ENCODE data around the gene HNMT.
"Not testable (repeated sequence)": the region's sequence is repeated elsewhere in the genome, so short reads cannot be mapped to it uniquely, and the experiment has no call there.

Gene HNMT

GRCh38 chr2:137993715-137994476 is 29.6 kb downstream of the HNMT start:
- not testable (repeated sequence) for ATAC-seq (replicated peaks); H3K36me3 Mint-ChIP-seq (ENCODE audit: insufficient read depth); DNase-seq; H3K4me1 Mint-ChIP-seq (ENCODE audit: low read depth in 2 of 2); H3K4me3 Mint-ChIP-seq; H3K27me3 Mint-ChIP-seq; H3K27ac Mint-ChIP-seq
- H3K9me3 Mint-ChIP-seq: peaks cover 7 to 14% of the 10 kb centered on the region in 2 donors

GRCh38 chr2:137995368-137995767 is 31.1 kb downstream of the HNMT start:
- H3K4me1 Mint-ChIP-seq (ENCODE audit: low read depth in 2 of 2); DNase-seq; ATAC-seq (replicated peaks); H3K36me3 Mint-ChIP-seq (ENCODE audit: insufficient read depth); H3K4me3 Mint-ChIP-seq; H3K27ac Mint-ChIP-seq; H3K27me3 Mint-ChIP-seq: not testable (repeated sequence)
- H3K9me3 Mint-ChIP-seq: peaks cover 9 to 14% of the 10 kb centered on the region in 2 donors

GRCh38 chr2:137996158-137996557 is 31.9 kb downstream of the HNMT start:
- not testable (repeated sequence) for H3K4me1 Mint-ChIP-seq (ENCODE audit: low read depth in 2 of 2); ATAC-seq (replicated peaks); DNase-seq; H3K27me3 Mint-ChIP-seq; H3K36me3 Mint-ChIP-seq (ENCODE audit: insufficient read depth); H3K27ac Mint-ChIP-seq; H3K4me3 Mint-ChIP-seq
- H3K9me3 Mint-ChIP-seq: peaks cover 9 to 14% of the 10 kb centered on the region in 2 donors

- H3K4me3 Mint-ChIP-seq: no peak overlapping the region
- peaks cover 9 to 13% of the 10 kb centered on the region in 2 donors for H3K9me3 Mint-ChIP-seq
- no peak for ATAC-seq (replicated peaks)
Observed at GRCh38 chr2:137997733-137998132, 33.5 kb downstream of the HNMT start.

GRCh38 chr2:137998503-137998902 is 34.2 kb downstream of the HNMT start:
- H3K4me1 Mint-ChIP-seq (ENCODE audit: low read depth in 2 of 2): no peaks in the 10 kb centered on the region
- no peak overlapping the region for H3K27ac Mint-ChIP-seq

More at GRCh38 chr2:137997733-137998132, 33.5 kb downstream of the HNMT start:
- no peaks in the 10 kb centered on the region for H3K36me3 Mint-ChIP-seq (ENCODE audit: insufficient read depth)
- DNase-seq: no peak
- H3K27ac Mint-ChIP-seq: no peak overlapping the region
- no peaks in the 10 kb centered on the region for H3K4me1 Mint-ChIP-seq (ENCODE audit: low read depth in 2 of 2)
- no peaks in the 10 kb centered on the region for H3K27me3 Mint-ChIP-seq

GRCh38 chr2:137999273-137999672 is 35.0 kb downstream of the HNMT start:
- Mint-ChIP-seq H3K27ac (no peak overlapping the region), H3K27me3 (no peaks in the 10 kb centered on the region), H3K4me1 (ENCODE audit: low read depth in 2 of 2) (no peaks in the 10 kb centered on the region), H3K36me3 (ENCODE audit: insufficient read depth) (no peaks in the 10 kb centered on the region), H3K9me3 (peaks cover 1 to 9% of the 10 kb centered on the region in 2 donors), H3K4me3 (no peak overlapping the region)
- DNase-seq (no peak), ATAC-seq (replicated peaks) (no peak)

More at GRCh38 chr2:137998503-137998902, 34.2 kb downstream of the HNMT start:
- peaks cover 6 to 7% of the 10 kb centered on the region in 2 donors for H3K9me3 Mint-ChIP-seq
- H3K4me3 Mint-ChIP-seq: no peak overlapping the region
- H3K27me3 Mint-ChIP-seq: no peaks in the 10 kb centered on the region
- ATAC-seq (replicated peaks) (no peak), DNase-seq (no peak)
- H3K36me3 Mint-ChIP-seq (ENCODE audit: insufficient read depth): no peaks in the 10 kb centered on the region

GRCh38 chr2:138000009-138000408 is 35.7 kb downstream of the HNMT start:
- Mint-ChIP-seq H3K36me3 (ENCODE audit: insufficient read depth) (no peaks in the 10 kb centered on the region), H3K4me1 (ENCODE audit: low read depth in 2 of 2) (no peaks in the 10 kb centered on the region), H3K9me3 (peaks cover 0 to 9% of the 10 kb centered on the region in 2 donors), H3K27me3 (no peaks in the 10 kb centered on the region), H3K4me3 (no peak overlapping the region), H3K27ac (no peak overlapping the region)
- ATAC-seq (replicated peaks) (no peak), DNase-seq (no peak)

- Mint-ChIP-seq H3K4me1 (ENCODE audit: low read depth in 2 of 2) (no peaks in the 10 kb centered on the region), H3K4me3 (no peak overlapping the region), H3K27me3 (no peaks in the 10 kb centered on the region), H3K27ac (no peak overlapping the region), H3K36me3 (ENCODE audit: insufficient read depth) (no peaks in the 10 kb centered on the region), H3K9me3 (peaks cover 0 to 7% of the 10 kb centered on the region in 2 donors)
- ATAC-seq (replicated peaks) (no peak), DNase-seq (no peak)
Observed at GRCh38 chr2:138000796-138001195, 36.5 kb downstream of the HNMT start.

- Mint-ChIP-seq H3K4me1 (ENCODE audit: low read depth in 2 of 2) (no peaks in the 10 kb centered on the region), H3K27ac (no peak overlapping the region), H3K36me3 (ENCODE audit: insufficient read depth) (no peaks in the 10 kb centered on the region), H3K4me3 (no peak overlapping the region), H3K9me3 (peaks cover 8 to 9% of the 10 kb centered on the region in 2 donors), H3K27me3 (no peaks in the 10 kb centered on the region)
- ATAC-seq (replicated peaks) (no peak), DNase-seq (no peak)
Observed at GRCh38 chr2:138003411-138003810, 39.1 kb downstream of the HNMT start.

- H3K27me3 Mint-ChIP-seq: no peaks in the 10 kb centered on the region
- H3K27ac Mint-ChIP-seq: no peak overlapping the region
- DNase-seq (no peak), ATAC-seq (replicated peaks) (no peak)
- no peaks in the 10 kb centered on the region for H3K4me1 Mint-ChIP-seq (ENCODE audit: low read depth in 2 of 2)
- H3K9me3 Mint-ChIP-seq: peaks cover 7 to 8% of the 10 kb centered on the region in 2 donors
- H3K36me3 Mint-ChIP-seq (ENCODE audit: insufficient read depth): no peaks in the 10 kb centered on the region
- no peak overlapping the region for H3K4me3 Mint-ChIP-seq
Observed at GRCh38 chr2:138007431-138007830, 43.2 kb downstream of the HNMT start.

GRCh38 chr2:138009622-138010021 is 45.3 kb downstream of the HNMT start:
- no peaks in the 10 kb centered on the region for H3K36me3 Mint-ChIP-seq (ENCODE audit: insufficient read depth)
- H3K4me1 Mint-ChIP-seq (ENCODE audit: low read depth in 2 of 2): no peaks in the 10 kb centered on the region
- peaks cover 2 to 8% of the 10 kb centered on the region in 2 donors for H3K9me3 Mint-ChIP-seq
- ATAC-seq (replicated peaks): no peak
- H3K27ac Mint-ChIP-seq: no peak overlapping the region
- H3K27me3 Mint-ChIP-seq: no peaks in the 10 kb centered on the region
- DNase-seq: no peak
- no peak overlapping the region for H3K4me3 Mint-ChIP-seq

- no peak overlapping the region for H3K4me3 Mint-ChIP-seq
- ATAC-seq (replicated peaks): no peak
- H3K4me1 Mint-ChIP-seq (ENCODE audit: low read depth in 2 of 2): no peaks in the 10 kb centered on the region
- no peak overlapping the region for H3K27ac Mint-ChIP-seq
- peaks cover 2 to 8% of the 10 kb centered on the region in 2 donors for H3K9me3 Mint-ChIP-seq
- no peaks in the 10 kb centered on the region for H3K27me3 Mint-ChIP-seq
- no peak for DNase-seq
- H3K36me3 Mint-ChIP-seq (ENCODE audit: insufficient read depth): no peaks in the 10 kb centered on the region
Observed at GRCh38 chr2:138010890-138011289, 46.6 kb downstream of the HNMT start.

- Mint-ChIP-seq H3K4me1 (ENCODE audit: low read depth in 2 of 2) (no peaks in the 10 kb centered on the region), H3K4me3 (no peak overlapping the region), H3K36me3 (ENCODE audit: insufficient read depth) (no peaks in the 10 kb centered on the region), H3K27me3 (no peaks in the 10 kb centered on the region), H3K27ac (no peak overlapping the region), H3K9me3 (peaks cover 2 to 8% of the 10 kb centered on the region in 2 donors)
- ATAC-seq (replicated peaks) (no peak), DNase-seq (no peak)
Observed at GRCh38 chr2:138012082-138012481, 47.8 kb downstream of the HNMT start.

GRCh38 chr2:138012968-138013367 is 48.7 kb downstream of the HNMT start:
- ATAC-seq (replicated peaks) (no peak), DNase-seq (no peak)
- Mint-ChIP-seq H3K4me1 (ENCODE audit: low read depth in 2 of 2) (no peaks in the 10 kb centered on the region), H3K27ac (no peak overlapping the region), H3K36me3 (ENCODE audit: insufficient read depth) (no peaks in the 10 kb centered on the region), H3K4me3 (no peak overlapping the region), H3K27me3 (no peaks in the 10 kb centered on the region), H3K9me3 (peaks cover 2% of the 10 kb centered on the region in 2 donors)
